HG03460 (cell line): Measurements from ENCODE around the gene PRKCG.

Experiments used
- ATAC-seq: cut with Tn5 transposase; IDR thresholded peaks from one replicate; pipeline ENCODE4 v1.9.1; 2021; ENCODE audit not compliant: unreplicated experiment

Gene PRKCG

GRCh38 chr19:53897459-53897858, 15.5 kb downstream of the PRKCG start:
- no peak for ATAC-seq

DNA sequence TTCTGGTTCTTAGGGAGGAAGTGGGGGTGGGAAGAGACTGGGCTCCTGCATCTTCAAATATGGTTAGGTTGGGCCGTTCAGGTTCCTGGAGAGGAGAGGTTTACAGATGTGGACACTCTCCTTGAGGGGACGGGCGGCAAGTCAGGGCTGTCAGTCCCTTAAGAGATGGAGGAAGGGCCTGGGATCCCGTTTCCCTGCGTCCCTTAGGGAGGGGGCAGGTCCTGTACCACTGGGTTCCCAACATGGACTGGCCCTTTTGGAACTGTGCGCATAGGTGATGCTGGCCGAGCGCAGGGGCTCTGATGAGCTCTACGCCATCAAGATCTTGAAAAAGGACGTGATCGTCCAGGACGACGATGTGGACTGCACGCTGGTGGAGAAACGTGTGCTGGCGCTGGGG, 16.2 kb downstream of the PRKCG start:
- ATAC-seq: no peak

DNA sequence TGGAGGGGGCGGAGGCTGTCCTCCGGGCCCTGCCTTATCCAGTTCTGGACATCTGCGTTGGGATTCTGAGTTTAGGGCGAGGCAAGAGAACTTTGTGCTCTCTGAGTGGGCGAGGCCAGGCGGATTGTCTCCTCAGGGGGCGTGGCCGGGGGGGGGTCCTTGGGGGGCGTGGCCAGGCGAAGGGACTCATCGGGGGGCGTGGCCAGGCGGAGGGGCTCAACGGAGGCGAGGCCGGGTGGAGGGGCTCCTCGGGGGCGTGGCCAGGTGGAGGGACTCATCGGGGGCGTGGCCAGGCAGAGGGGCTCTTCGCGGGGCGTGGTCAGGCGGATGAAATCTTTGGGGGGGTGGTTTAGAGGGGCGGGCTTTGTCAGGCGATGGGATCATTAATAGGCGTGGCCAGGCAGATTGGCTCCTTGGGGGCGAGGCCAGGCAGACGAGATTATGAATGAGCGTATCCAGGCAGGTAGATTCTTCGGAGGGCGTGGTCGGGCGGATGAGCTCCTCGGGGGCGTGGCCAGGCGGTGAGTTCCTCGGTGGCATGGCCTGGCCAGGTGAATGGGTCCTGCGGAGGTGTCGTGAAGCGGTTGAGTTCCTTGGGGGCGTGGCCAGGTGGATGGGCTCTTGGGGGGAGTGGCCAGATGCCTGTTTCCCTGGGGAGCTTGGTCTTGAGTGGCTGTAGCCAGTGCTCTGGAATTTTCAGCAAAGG, 16.8 kb downstream of the PRKCG start:
- ATAC-seq: no peak

- ATAC-seq: no peak
Measured at GRCh38 chr19:53900191-53900860, 18.3 kb downstream of the PRKCG start.

DNA sequence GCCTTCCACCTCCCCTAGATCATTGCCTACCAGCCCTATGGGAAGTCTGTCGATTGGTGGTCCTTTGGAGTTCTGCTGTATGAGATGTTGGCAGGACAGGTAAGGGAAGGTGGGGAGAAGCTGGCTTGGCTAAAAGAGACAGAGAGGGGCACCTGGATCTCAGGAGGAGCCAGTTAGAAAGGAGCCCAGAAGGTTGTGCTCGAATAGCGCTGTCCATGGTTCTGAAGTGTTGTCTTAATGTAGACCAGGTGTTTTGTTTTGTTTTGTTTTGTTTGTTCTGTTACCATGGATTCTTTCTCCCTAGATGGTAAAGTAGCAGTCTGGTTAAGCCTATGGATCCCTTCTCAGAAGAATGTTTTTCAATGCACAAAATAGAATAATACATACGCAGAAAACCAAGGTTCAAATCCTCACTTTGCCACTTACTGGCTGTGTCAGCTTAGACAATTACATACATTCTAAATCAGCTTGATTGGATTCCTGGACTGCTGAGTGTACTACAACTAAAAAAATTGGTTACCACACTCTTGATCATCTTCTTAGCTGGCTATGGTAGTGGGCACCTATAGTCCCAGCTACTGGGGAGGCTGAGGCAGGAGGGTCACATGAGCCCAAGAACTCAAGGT, 21.2 kb downstream of the PRKCG start:
- no peak for ATAC-seq

GRCh38 chr19:53904909-53905308, 22.9 kb downstream of the PRKCG start:
- ATAC-seq: no peak

DNA sequence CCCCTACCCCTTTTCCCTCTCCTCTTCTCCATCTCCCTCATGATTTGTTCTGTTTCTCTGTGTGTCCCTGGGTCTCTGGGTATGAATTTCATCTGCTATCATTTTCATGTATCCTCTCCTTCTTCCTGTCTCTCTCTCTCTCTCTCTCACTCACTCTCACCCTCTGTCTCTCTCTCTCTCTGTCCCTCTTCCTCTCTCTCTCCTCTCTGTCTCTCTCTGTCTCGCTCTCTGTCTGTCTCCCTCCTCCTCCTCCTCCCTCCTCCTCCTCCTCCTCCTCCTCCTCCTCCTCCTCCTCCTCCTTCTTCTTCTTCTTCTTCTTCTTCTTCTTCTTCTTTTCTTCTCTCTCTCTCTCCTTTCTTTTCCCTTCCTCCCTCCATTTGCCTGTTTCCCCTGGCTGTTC, 23.8 kb downstream of the PRKCG start:
- ATAC-seq: no peak

- no peak for ATAC-seq
Measured at GRCh38 chr19:53906211-53907192, 24.5 kb downstream of the PRKCG start.

- no peak for ATAC-seq
Measured at GRCh38 chr19:53907193-53907581, 25.2 kb downstream of the PRKCG start.

- no peak for ATAC-seq
Measured at GRCh38 chr19:53907690-53908089, 25.7 kb downstream of the PRKCG start.

DNA sequence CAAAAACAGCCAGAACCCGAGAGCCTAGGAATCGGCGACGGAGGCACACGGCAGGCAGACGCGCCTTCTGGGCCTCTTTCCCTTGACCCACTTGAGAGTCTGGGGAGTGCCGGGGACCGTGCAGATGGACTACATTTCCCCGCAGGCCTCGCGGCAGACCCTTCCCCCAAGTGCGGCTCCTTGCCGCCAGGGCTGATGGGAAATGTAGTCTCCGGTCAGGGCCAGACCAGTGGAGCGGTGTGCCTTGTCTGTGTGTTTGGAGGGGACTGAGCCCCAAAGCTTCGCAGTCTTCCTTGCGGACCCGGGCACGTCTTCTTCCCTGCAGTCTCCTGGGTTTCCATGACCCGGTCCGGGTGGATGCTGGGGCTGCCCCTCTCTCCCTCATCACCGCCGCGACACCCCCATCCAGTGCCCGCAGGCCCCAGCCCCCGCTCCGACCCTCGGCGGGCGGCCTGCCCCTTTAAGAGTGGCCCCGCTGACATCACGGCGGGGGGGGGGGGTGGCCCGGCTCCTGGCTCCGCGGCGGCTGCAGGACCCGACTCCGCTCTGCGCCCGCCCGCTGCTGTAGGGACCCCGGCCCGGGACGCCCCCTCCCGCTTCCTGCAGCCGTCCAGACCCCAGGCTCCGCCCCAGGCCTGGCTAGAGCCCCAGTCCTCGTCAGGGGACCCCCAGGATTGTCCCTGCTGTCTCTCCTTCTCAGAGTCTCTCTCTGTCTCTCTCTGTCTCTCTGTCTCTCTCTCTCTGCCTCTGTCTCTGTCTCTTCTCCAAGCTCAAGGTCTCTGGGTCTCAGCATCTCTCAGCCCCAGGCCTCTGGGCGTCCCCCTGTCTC, 26.3 kb downstream of the PRKCG start:
- ATAC-seq: no peak

DNA sequence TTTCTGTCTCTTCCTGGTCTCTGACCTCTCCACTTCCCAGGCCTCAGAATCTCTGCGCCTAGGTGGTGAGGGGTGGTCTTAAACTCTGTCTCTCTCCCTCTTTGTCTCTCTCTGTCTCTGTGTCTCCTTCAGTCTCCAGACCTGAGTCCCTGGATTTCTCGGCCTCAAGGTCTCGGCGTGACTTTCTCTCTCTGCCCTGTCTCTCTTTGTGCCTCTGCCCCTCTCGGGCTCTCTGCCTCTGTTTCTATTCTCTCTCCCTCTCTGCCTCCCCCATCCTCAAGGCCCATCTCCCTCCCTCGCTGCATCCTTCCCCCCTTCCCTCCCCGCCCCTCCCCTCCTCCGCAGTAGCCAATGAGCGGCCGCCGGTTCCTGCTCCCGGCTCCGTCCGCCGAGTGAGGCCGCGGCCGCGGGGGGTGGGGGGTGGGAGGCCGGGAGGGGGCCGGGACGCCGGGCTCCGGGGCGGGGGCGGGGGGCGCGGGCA, 27.0 kb downstream of the PRKCG start, which contains the start of gene CACNG7:
TSS of gene CACNG7 (plus strand) at position 344 of the 481 bp plus-strand sequence. CDS start 3,554 bp downstream, outside the sequence.
- ATAC-seq: no peak

- ATAC-seq: no peak
Measured at GRCh38 chr19:53909471-53910169, 27.6 kb downstream of the PRKCG start.

- no peak for ATAC-seq
Measured at GRCh38 chr19:53910170-53910518, 28.1 kb downstream of the PRKCG start.

- no peak for ATAC-seq
Measured at GRCh38 chr19:53912653-53913052, 30.7 kb downstream of the PRKCG start.

DNA sequence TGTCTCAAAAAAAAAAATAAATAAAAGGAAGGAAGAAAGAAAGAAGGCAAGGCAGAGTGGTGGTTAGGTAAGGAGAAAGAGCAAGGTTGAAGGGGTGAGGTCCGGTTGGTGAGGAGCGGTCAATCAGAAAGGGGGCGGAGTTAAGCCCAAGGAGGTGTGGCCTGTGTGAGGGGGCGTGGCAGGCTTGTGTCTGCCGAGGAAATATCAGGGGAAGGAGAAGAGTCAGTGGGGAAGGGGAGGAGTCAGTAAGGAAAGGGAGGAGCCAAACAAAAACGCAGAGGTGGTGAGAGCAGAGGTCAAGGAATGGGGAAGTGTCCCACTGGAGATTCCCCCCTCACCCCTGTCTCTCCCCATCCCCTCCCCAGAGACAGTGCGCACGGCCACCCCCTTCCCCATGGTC, 33.0 kb downstream of the PRKCG start:
- no peak for ATAC-seq

DNA sequence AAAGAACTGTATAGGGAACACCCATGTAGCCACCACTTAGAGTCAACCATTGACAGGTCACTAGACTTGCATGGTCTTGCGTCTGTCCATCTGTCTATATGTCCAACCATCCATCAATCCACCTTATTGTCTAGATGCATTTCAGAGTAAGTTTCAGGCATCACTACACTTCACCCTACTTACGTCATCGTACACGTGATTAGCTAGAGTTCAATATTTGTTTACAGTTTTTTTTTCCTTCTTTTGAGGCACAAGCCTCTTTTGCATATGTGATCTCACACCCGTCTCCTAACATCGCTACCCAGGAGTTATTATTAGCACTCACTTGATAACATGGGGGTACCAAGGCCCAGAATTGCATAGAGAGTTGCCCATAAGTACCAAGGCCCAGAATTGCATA, 34.0 kb downstream of the PRKCG start:
- ATAC-seq: no peak

GRCh38 chr19:53917356-53917755, 35.4 kb downstream of the PRKCG start:
- no peak for ATAC-seq

- no peak for ATAC-seq
Measured at GRCh38 chr19:53927739-53928138, 45.7 kb downstream of the PRKCG start.
